Fibroblast of peridontal ligament (primary cell): Measurements from ENCODE around the gene TMEM18.
"Not testable (repeated sequence)": the region's sequence is repeated elsewhere in the genome, so short reads cannot be mapped to it uniquely, and the experiment has no call there.

ENCODE experiments used
- DNase-seq: peaks from one replicate; pipeline ENCODE4 v3.0.0-alpha.2; 2010; ENCODE audit errors: extremely low read depth

The TMEM18 gene

GRCh38 chr2:693606-694005, 16.4 kb upstream of the TMEM18 start:
- DNase-seq, result peak; percentile 21

DNA sequence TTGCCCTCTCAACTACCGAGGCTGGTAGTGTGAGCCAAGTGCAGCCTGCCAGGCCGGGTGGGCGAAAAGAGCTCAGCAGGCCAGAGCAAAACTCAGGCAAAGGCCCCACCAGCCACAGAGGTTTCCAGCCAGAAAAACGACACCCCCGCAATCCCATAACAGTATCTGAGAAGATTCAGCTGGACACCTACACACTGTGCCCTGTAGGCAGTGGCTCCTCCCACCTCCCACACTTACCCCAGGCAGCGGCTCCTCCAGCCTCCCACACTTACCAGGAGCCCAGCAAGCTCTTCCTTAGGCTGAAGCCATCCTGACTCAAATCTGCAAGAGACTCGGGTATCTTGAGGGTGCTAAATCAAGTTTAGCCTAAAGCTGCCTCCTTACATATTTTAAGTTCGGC, 15.6 kb upstream of the TMEM18 start:
- DNase-seq, result no peak

DNA sequence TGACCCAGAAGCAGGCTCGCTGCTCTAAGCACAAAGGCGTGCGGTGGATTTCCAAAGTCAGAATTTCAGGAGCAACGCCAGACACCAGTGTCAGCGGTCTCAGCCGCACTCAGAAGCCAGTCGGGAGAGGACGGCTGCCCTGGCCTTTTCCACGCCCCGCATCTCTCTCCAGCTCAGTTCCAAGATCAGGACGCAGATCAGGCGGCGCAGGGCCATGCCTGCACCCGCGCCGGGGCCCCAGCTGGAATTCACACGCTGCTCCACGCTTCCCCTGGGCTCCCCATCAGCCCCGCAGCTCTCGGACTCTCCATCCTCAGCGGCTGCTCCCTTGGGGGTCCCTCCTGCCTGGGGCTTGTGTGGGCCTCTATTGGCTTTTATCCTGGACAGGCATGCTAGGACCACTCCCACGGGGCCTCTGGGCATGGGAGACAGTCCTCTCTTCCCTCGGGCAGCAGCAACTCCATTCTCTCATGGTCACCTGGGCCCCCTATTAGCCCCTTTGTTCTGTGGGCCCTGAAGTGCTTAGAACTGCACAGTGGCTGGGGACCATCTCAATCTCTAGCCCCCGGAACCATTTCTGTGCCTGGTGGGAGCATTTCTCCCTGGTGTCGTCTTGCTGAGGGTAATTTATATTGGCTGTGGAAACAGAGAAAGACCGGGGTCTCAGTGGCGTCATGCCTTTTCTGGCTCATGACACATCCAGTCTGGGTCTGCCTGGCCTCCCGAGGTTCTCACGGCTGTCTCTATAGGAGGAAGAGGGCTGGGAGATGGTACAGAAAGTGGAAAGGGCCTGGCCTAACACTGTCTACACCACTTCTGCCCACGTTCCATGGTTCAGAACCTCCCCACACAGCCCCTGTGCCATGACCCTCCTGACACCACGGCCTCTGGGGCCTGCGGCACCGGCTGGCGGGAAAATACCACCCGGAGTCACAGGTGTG, 14.9 kb upstream of the TMEM18 start:
- no peak for DNase-seq

DNA sequence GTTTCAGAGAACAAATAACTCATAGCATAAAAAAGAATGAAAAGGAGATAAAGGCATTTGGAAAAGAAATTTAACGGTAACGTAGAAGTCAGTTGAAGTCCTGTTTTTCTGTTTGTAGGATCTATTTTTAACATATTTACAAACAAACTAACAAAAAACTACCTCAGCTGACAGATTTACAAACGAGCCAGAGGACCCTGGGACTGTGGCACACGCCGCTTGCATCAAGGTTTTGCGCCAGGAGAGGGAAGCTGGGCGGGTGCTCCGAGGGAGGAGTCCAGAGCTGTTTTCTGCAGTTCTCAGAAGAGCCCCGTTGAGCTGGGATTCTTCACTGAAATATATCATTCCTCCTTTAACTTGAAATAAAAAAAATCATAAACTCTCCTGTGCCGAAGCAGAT, 13.6 kb upstream of the TMEM18 start:
- DNase-seq, result no peak

DNA sequence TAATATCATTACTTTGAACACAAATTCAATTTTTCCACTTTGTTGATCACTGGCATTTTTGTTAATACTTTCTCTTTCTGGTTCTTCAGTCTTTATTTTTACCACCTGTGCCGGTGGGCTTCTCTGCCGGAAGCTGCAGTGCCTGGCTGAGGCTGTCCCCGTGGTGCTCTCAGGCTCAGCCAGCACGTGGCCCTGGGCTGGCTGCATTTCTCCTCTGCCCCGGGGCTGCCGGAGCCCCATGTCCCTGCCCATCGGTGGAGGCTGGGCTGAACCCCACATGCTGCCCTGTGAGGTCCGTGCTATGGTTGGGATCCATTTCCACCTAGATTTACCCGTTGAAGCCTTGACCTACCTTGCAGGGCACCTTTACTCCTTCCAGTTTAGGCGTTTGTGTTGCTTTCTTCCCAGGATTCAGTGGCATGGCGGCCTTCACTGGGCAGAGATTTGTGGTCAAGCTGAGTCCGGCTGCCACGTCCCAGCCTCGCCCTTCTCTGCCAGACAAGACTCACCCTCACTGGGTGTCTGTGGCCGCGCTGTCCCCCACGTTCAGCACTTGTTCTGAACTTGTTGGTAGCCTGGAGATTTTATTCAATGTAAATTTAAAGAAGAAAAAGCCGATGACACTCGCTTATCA, 12.8 kb upstream of the TMEM18 start:
- DNase-seq, result no peak

- no peak for DNase-seq
Observed at GRCh38 chr2:689237-689636, 12.0 kb upstream of the TMEM18 start.

- no peak for DNase-seq
Observed at GRCh38 chr2:688504-689076, 11.4 kb upstream of the TMEM18 start.

- DNase-seq, result no peak
Observed at GRCh38 chr2:685421-685820, 8.2 kb upstream of the TMEM18 start.

- not testable (repeated sequence) for DNase-seq
Observed at GRCh38 chr2:684913-685312, 7.7 kb upstream of the TMEM18 start.

DNA sequence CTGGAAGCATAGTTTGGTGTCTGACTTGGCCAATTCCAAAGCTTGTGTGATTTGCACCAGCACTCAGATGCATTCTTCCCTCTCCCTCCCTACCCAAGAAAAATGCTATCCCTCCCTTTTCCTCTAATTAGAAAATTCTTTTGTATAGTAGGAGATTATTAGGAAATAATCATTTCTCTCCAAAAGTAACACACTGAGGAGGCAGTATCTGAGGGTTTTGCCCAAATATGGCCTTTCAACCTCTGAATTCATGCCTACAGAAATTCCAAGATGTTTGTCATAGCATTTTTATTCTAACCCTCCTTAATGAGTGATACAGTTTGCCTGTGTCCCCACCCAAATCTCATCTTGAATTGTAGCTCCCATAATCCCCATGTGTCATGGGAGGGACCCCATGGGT, 5.0 kb upstream of the TMEM18 start:
- DNase-seq, result no peak

- DNase-seq, result no peak
Observed at GRCh38 chr2:681312-681711, 4.1 kb upstream of the TMEM18 start.

DNA sequence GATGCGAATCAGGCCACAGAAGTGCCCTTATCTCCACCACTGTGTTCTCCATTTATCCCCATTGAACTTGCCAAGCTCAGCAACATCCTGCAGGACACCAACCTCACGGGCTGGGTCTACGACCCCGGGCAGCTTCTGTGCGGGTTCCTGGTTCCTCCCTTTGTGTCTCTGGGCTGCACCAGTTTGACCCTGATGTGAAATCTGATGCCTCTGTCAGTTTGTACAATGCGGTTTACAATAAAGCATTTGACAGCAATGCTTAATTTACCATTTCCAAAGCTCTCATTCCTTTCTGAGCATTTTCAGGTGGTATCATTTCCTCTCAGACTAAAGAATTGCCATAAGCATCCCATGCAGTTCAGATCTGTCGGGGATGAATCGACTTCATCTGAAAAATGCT, 3.3 kb upstream of the TMEM18 start:
- DNase-seq, result no peak

DNA sequence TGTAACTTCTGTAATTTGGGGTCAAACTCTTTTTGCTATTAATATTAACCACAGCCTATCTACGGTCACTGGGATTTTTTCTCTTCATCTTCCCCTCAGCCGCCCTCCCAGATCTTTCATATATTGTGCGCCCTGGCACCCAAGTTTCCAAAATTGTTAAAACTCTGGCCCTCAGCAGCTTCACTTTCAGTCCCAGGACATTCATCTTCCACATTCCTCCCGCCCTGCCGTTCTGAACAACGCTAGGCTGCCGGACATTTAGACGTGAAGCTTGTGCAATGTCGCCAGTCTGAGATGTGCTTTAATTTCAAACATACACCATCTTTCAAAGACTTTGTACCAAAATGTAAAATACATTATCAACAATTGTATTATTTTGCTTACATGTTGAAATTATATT, 1.8 kb upstream of the TMEM18 start:
- no peak for DNase-seq

DNA sequence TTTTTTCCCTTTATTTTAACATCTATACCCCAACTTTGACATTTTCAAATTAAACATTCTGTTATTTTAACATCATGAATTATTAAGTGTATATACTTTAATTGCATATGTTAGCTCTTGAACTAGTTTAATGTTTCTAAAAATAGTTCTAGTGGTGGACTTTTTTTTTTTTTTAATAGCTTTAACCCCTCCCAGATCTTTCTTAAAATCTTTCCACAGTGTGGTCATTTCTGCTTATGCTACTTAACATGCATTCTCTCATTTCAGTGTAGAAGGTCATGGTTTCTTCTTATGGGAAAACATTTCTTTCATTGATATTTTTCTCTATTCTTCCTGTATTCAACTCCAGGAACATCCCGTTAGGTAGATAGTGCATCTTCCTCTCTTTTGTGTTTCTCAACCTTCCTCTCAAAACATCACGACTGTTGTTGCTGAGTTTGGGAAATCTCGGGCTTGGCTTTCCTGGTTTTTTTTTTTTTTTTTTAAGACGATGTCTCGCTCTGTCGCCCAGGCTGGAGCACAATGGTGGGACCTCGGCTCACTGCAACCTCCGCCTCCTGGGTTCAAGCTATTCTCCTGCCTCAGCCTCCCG, 849 bp upstream of the TMEM18 start:
- peak; percentile 53 for DNase-seq

- peak; percentile 97 for DNase-seq
Observed at GRCh38 chr2:676647-677055, 555 bp downstream of the TMEM18 start.

DNA sequence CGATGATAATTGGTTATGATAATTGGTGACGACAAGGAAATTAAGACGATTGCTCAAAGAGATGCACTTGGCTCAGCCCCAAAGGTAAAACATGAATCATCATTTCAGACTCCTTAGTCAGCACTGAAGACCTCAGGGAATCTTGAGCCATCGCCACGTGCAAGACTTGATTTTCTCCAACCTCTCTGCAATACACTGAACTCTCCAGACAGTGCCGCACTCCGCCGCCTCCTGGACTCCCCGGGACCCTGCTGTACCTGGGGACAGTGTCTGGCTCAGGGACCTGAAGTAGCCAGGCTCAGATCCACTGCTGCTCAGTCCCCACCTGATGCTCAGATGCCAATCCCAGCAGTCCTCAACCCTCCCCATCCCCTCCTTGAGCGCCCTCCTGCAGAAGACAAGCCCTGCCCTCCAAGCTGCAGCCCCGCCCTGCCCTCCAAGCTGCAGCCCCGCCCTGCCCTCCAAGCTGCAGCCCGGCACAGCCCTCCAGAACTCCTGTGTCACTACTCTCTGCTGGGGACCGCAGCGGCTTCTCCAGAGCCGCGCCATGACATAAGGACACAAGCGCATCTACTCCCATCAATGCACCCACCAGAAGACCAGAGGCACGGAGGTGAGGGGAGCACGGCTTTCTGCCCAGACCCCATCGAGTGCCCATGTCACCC, 1.1 kb downstream of the TMEM18 start:
- peak; percentile 84 for DNase-seq

DNA sequence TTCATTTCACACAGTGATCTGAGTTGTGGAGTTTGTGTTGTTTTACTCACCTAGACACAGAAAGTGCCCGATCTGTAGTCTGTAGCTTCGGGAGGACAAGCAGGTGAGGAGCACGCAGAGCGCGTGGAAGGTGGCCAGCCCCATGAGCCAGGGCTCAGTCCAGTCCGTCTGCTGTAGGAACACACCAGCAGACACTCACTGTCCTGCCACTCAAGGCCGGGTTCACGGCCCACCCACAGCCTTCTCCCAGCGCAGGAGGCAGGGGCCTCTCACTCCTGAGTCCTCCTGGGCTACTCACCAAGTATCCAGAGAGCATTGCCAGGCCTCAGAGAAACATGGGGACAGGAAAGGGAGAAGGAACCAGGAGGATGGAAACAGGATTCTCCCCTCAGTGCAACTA, 1.7 kb downstream of the TMEM18 start:
- no peak for DNase-seq

GRCh38 chr2:675051-675450, 2.2 kb downstream of the TMEM18 start:
- DNase-seq, result no peak

GRCh38 chr2:674321-674985, 2.8 kb downstream of the TMEM18 start:
- DNase-seq, result no peak

DNA sequence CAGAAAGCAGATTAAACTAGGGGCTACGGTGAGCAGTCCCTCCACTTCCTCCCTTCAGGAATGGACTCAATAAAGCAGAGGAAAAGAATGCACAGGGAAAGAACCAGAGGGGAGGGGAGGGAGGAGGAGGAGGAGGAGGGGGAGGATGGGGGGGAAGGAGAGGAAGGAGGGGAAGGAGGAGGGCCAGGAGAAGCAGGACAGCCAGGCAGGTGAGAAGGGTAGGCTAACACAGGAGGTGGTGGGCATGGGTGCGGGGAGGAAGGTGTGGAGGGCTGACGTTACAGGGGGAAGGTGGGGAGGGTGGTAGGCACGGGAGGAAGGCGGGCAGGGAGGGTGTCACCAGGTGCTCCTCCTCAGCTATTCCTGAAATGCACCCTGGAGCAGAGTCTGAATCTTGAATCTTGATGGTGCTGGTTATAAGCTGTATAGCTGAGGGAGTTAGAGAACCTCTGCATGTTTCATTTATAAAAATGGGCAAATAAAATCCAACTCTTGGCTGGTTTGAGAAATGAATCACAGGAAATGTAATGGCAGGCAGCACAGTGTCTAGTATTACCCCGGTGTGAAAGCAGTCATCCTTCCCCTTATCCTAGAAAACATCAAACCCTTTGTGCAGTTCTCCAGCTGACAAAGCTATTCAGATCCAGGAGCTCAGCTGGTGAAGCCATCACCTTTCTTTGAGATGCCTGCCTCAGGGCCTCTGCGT, 3.4 kb downstream of the TMEM18 start:
- peak; percentile 56 for DNase-seq

DNA sequence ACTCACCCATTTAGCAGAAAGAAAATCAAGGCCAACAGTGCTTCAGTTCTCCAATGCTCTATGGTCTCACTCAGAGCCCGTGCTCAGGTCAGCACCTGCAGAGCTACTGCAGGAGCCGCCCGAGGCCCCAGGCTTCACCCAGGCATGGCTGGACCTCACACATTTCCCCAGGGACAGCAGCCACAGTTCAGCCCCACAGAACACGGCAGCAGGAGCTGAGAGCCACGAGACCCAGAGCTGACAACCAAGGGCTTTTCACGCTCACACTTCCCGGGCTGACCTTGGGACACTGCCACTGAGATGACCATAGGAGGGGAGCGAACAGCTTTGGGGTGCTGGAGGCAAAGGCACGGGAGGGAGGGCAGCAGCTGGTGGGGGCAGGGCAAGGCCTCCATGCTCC, 4.2 kb downstream of the TMEM18 start:
- no peak for DNase-seq
